Mammary epithelial cell (primary cell): Measurements from ENCODE around the gene GPR180.

Source experiments
- CTCF ChIP-seq, 2 donors: IDR thresholded peaks in 1 of 2; conservative IDR thresholded peaks in 1 of 2; 2 replicates each; pipeline ENCODE4 v1.5.1; 2011 to 2012; ENCODE audit warnings: inconsistent platforms in 2 of 2, low read length in 2 of 2, mild to moderate bottlenecking in 2 of 2, control low read depth in 1 of 2, low read depth in 1 of 2; ENCODE audit not compliant: insufficient read depth in 1 of 2; ENCODE audit errors: extremely low read depth in 1 of 2
- EZH2 ChIP-seq: IDR thresholded peaks from 2 replicates; pipeline ENCODE4 v1.6.1; 2012; ENCODE audit warnings: low read length, inconsistent platforms, borderline replicate concordance

GRCh38 chr13:94659598-94659946 lies 57.9 kb downstream of the GPR180 start:
- no peak for TF ChIP-seq CTCF (conservative IDR thresholded peaks at IDR 0.05 in 1 of 2, IDR thresholded peaks at IDR 0.05 in 1 of 2; ENCODE audit: extremely low read depth in 1 of 2, insufficient read depth in 1 of 2, low read depth in 1 of 2, low read length in 2 of 2)
- no peak for TF ChIP-seq EZH2
